GM19025 (cell line): ENCODE data around the gene TUBA3C.
"Not testable (repeated sequence)": the region's sequence is repeated elsewhere in the genome, so short reads cannot be mapped to it uniquely, and the experiment has no call there.

Experiments
- ATAC-seq: cut with Tn5 transposase; IDR thresholded peaks from one replicate; pipeline ENCODE4 v1.9.1; 2021; ENCODE audit warnings: mild to moderate bottlenecking, low read depth, moderate library complexity; ENCODE audit not compliant: unreplicated experiment

The TUBA3C gene

GRCh38 chr13:19181621-19182485 is at the start of gene TUBA3C:
TUBA3C (minus strand) TSS chr13:19181824; CDS start chr13:19181747, 77 bp downstream.
- ATAC-seq: no peak

- not testable (repeated sequence) for ATAC-seq
These were observed 25.8 kb upstream of the TUBA3C start for GRCh38 chr13:19207413-19207812.

GRCh38 chr13:19192622-19193021 is 11.0 kb upstream of the TUBA3C start:
- not testable (repeated sequence) for ATAC-seq

GRCh38 chr13:19189911-19190310 is 8.3 kb upstream of the TUBA3C start:
- ATAC-seq: not testable (repeated sequence)

- not testable (repeated sequence) for ATAC-seq
These were observed 7.7 kb upstream of the TUBA3C start for GRCh38 chr13:19189368-19189767.

- ATAC-seq: no peak
These were observed 4.4 kb upstream of the TUBA3C start for GRCh38 chr13:19185865-19186645.

- ATAC-seq: no peak
These were observed 3.7 kb upstream of the TUBA3C start for GRCh38 chr13:19185086-19185864.

- ATAC-seq: no peak
These were observed 2.6 kb upstream of the TUBA3C start for GRCh38 chr13:19184176-19184575.

- ATAC-seq: no peak
These were observed 2.1 kb upstream of the TUBA3C start for GRCh38 chr13:19183676-19184075.

GRCh38 chr13:19182536-19182935 is 912 bp upstream of the TUBA3C start:
- ATAC-seq: no peak

- no peak for ATAC-seq
These were observed 503 bp downstream of the TUBA3C start for GRCh38 chr13:19181021-19181620.

- ATAC-seq: no peak
These were observed 1.7 kb downstream of the TUBA3C start for GRCh38 chr13:19179916-19180315.

- no peak for ATAC-seq
These were observed 2.6 kb downstream of the TUBA3C start for GRCh38 chr13:19178901-19179593.

GRCh38 chr13:19176981-19177776 is 4.4 kb downstream of the TUBA3C start:
- not testable (repeated sequence) for ATAC-seq

GRCh38 chr13:19173752-19174151 is 7.9 kb downstream of the TUBA3C start:
- ATAC-seq: no peak

GRCh38 chr13:19172647-19173030 is 9.0 kb downstream of the TUBA3C start:
- ATAC-seq: no peak

GRCh38 chr13:19172007-19172646 is 9.5 kb downstream of the TUBA3C start:
- ATAC-seq: no peak

- ATAC-seq: no peak
These were observed 10.1 kb downstream of the TUBA3C start for GRCh38 chr13:19171563-19171962.
